Gastroesophageal sphincter (tissue), 4 donors: ENCODE data around the gene UBC. TPM values are rescaled to one million over a fixed set of nuclear protein-coding genes. Genes with fewer than 3 reads are reported as not detected.

Experiments
- ATAC-seq: fragments of 150-250 bp; one replicate; pipeline ENCODE4 v1.9.1; 2016; ENCODE audit warnings: mild to moderate bottlenecking, moderate library complexity
- H3K27ac ChIP-seq, 4 donors: fragments of 200-600 bp; sonication (generic) in 3 of 4; 1 replicate in 3 of 4; 2 replicates in 1 of 4; pipeline ENCODE4 v1.5.1; 2016 to 2019
- H3K27me3 ChIP-seq: fragments of 200-600 bp; sonication (generic); one replicate; pipeline ENCODE4 v1.5.1; 2019
- H3K36me3 ChIP-seq, 2 donors: fragments of 200-600 bp; sonication (generic); one replicate each; pipeline ENCODE4 v1.5.1; 2019; ENCODE audit warnings: control low read depth in 1 of 2
- H3K4me1 ChIP-seq, 3 donors: fragments of 200-600 bp; sonication (generic); 1 replicate in 2 of 3; 2 replicates in 1 of 3; pipeline ENCODE4 v1.5.1; 2016 to 2019; ENCODE audit warnings: control low read depth in 2 of 3
- H3K4me3 ChIP-seq, 2 donors: fragments of 200-600 bp; sonication (generic); one replicate each; pipeline ENCODE4 v1.5.1; 2019; ENCODE audit warnings: mild to moderate bottlenecking in 1 of 2, moderate library complexity in 1 of 2
- H3K9me3 ChIP-seq, 3 donors: fragments of 200-600 bp; sonication (generic); one replicate each; pipeline ENCODE4 v1.5.1; 2017 to 2019; ENCODE audit warnings: control low read depth in 2 of 3
- CTCF ChIP-seq, 4 experiments: fragments of 200-600 bp in 2 of 4; fragments of 450-650 bp in 2 of 4; sonication (generic) in 1 of 4; IDR thresholded peaks; one replicate each; pipeline ENCODE4 v1.5.1; 2017 to 2019; ENCODE audit warnings: antibody characterized with exemption in 4 of 4, mild to moderate bottlenecking in 2 of 4, moderate library complexity in 2 of 4
- EP300 ChIP-seq: sonication (generic); formaldehyde crosslinking; IDR thresholded peaks from one replicate; pipeline ENCODE4 v1.6.1; 2017; ENCODE audit warnings: antibody characterized with exemption, mild to moderate bottlenecking
- POLR2A ChIP-seq, 2 donors: fragments of 450-650 bp; IDR thresholded peaks; one replicate each; pipeline ENCODE4 v1.6.1; 2017; ENCODE audit warnings: antibody characterized with exemption in 2 of 2, mild to moderate bottlenecking in 2 of 2, moderate library complexity in 1 of 2
- POLR2AphosphoS5 ChIP-seq: sonication (generic); formaldehyde crosslinking; IDR thresholded peaks from one replicate; pipeline ENCODE4 v1.6.1; 2017; ENCODE audit warnings: antibody characterized with exemption
- WGBS, 2 donors: methylation state at CpG; one replicate each; pipeline ENCODE4 v1.1.5; 2018; ENCODE audit warnings: low coverage in 1 of 2; 5-methylcytosine and 5-hydroxymethylcytosine counted together
- total RNA-seq, 4 donors: library from RNA; depleted of rRNA; stranded (reverse); fragments of >200 nt; gene quantifications; one replicate each; pipeline ENCODE4 v1.1.0, GENCODE V29; 2016

Gene UBC
- total RNA-seq, 4 donors from 2014 or later = 1,376 to 1,776 (median 1,632) TPM

DNA sequence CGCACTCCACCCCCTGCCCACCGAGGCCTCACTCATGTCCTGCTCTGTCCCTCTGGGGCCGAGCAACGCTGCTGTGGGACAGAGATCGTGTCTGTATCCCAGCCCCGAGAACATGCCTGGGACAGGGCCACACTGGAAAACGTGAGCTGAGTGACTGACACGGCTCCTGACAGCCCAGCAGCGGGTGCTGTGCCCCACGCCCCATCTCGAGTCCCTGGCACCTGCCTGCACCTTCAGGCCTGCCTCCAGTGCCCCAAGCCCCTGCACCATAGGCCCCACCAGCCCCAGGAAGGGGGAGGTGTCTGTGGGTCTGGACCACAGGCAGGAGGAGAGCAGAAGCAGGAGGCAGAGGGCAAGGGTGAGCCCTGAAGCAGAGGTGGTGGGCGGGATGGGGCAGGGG lies 34.6 kb upstream of the UBC start:
- no CpG with 5 or more reads among the region's 12 CpGs for WGBS, 2 donors
- H3K36me3 ChIP-seq = peaks cover 0 to 91% of the 10 kb centered on the region in 2 donors

DNA sequence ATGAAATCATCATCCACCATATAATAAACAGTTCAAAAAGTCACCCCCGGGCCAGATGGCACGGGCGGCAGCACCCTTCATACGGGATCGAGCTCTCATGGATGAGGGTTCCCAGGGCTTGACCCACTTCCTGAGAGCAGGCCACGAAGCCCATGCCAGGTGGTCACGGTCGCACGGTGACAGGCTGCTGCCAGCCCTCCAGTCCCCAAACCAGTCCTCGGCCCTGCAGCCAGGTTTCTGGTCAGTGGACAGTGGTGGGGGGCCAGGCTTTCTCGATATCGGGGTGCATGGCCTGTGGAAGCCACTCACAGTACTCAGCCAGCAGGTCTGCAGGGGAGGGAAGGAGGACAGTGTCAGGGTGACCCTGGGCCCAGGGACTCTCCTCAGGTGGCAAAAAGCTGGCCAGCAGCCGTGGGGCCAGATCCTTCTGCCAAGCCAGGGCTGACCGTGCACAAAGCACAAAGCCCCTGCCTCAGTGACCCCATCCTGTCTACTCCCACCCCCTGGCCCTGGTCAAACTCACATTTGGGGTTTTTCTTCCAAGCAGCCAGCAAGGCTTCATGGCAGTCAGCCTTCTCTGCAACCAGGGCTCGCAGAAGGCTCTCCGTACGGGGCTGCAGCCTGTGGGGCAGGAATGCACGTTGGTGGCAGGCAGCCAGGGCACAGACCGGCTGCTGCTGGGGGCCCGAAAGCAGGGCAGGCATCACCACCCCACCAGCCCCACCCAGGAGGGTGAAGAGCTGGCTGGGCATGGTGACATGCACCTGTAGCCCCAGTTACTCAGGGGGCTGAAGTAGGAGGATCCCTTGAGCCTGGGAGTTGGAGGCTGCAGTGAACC lies 33.3 kb upstream of the UBC start:
- H3K36me3 ChIP-seq = peaks cover 0 to 84% of the 10 kb centered on the region in 2 donors
- no peak overlapping the region for H3K4me3 ChIP-seq

More for the DNA sequence above, 34.6 kb upstream of the UBC start:
- no peaks in the 10 kb centered on the region for H3K27me3 ChIP-seq
- TF ChIP-seq EP300 (no peak), CTCF (IDR thresholded peaks at IDR 0.05) (no peak), POLR2A (IDR thresholded peaks at IDR 0.05) (no peak), POLR2AphosphoS5 (no peak)
- no peaks in the 10 kb centered on the region for H3K4me1 ChIP-seq
- H3K9me3 ChIP-seq = no peaks in the 10 kb centered on the region
- no peak overlapping the region for H3K27ac ChIP-seq
- H3K4me3 ChIP-seq = no peak overlapping the region
- no peak for ATAC-seq

DNA sequence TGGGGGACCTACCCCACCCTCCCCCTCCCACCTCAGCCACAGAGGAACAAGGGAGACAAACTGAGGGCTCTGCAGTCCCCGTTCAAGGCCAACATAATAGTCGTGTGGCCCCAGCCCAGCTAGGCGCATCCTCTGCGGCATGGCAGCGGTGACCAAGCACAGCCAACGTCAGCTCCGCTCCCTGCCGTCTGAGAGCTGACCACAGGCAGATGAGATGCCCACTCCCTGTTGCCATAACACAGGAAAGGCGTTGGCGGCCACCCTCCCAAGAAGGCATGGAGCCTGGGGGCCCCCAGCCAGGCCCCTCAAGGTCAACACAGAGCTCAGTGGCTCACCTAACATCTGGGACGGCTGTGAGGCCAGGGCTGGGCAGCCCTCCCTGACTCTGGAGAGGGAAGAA lies 32.6 kb upstream of the UBC start:
- Histone ChIP-seq H3K27me3 (no peaks in the 10 kb centered on the region), H3K4me1 (no peaks in the 10 kb centered on the region), H3K4me3 (no peak overlapping the region), H3K27ac (no peak overlapping the region), H3K9me3 (no peaks in the 10 kb centered on the region), H3K36me3 (peaks cover 0 to 76% of the 10 kb centered on the region in 2 donors)
- no peak for ATAC-seq
- TF ChIP-seq CTCF (IDR thresholded peaks at IDR 0.05) (no peak), POLR2AphosphoS5 (no peak)
- WGBS, 2 donors = no CpG with 5 or more reads among the region's 11 CpGs

More for the DNA sequence above, 33.3 kb upstream of the UBC start:
- Histone ChIP-seq H3K27me3 (no peaks in the 10 kb centered on the region), H3K27ac (no peak overlapping the region), H3K4me1 (no peaks in the 10 kb centered on the region), H3K9me3 (no peaks in the 10 kb centered on the region)
- 94% methylated on average over 3 of the region's 20 CpGs; no CpG with 5 or more reads in 1 of the 2 donors for WGBS, 2 donors
- no peak for ATAC-seq
- TF ChIP-seq EP300 = no peak
- TF ChIP-seq CTCF (IDR thresholded peaks at IDR 0.05) = no peak
- no peak for TF ChIP-seq POLR2A (IDR thresholded peaks at IDR 0.05)
- no peak for TF ChIP-seq POLR2AphosphoS5

- H3K4me1 ChIP-seq = no peaks in the 10 kb centered on the region
- peaks cover 0 to 70% of the 10 kb centered on the region in 2 donors for H3K36me3 ChIP-seq
- TF ChIP-seq EP300 = no peak
- no peak for TF ChIP-seq POLR2A (IDR thresholded peaks at IDR 0.05)
- no peak for TF ChIP-seq POLR2AphosphoS5
- no peak for TF ChIP-seq CTCF (IDR thresholded peaks at IDR 0.05)
- ATAC-seq = no peak
- H3K4me3 ChIP-seq = no peak overlapping the region
- WGBS, 2 donors = 80 to 87% methylated on average over 1 to 3 of the region's 10 CpGs
- no peaks in the 10 kb centered on the region for H3K9me3 ChIP-seq
- H3K27me3 ChIP-seq = no peaks in the 10 kb centered on the region
- H3K27ac ChIP-seq = no peak overlapping the region
These were observed 32.0 kb upstream of the UBC start for GRCh38 chr12:124946447-124946793.

DNA sequence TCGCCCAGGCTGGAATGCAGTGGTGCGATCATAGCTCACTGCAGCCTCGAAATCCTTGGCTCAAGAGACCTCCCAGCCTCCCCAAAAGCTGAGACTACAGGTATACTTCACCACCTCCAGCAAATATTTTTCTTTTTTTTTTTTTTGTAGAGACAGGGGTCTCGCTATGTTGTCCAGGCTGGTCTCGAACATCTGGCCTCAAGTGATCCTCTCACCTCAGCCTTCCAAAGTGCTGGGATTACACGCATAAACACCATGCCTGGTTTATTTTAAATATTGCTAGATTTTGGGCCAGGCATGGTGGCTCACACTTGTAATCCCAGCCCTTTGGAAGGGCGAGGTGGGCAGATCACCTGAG lies 26.7 kb upstream of the UBC start:
- ATAC-seq = no peak

More for the DNA sequence above, 26.7 kb upstream of the UBC start:
- TF ChIP-seq POLR2A (IDR thresholded peaks at IDR 0.05) = no peak
- TF ChIP-seq POLR2AphosphoS5 = no peak
- TF ChIP-seq EP300 = no peak
- TF ChIP-seq CTCF (IDR thresholded peaks at IDR 0.05) = no peak
- Histone ChIP-seq H3K9me3 (no peaks in the 10 kb centered on the region), H3K4me3 (peak overlapping the region in 1 of 2 donors; percentile 57), H3K36me3 (peaks cover 0 to 20% of the 10 kb centered on the region in 2 donors), H3K4me1 (peaks cover 0 to 40% (median 10%) of the 10 kb centered on the region in 3 donors), H3K27me3 (no peaks in the 10 kb centered on the region), H3K27ac (peak overlapping the region in 3 of 4 donors; percentile 93 to 95 (median 93))
- WGBS, 2 donors = 71% methylated on average over 3 to 5 of the region's 7 CpGs
